Mesendoderm (in vitro differentiated cells): ENCODE results near the gene C2CD4A.

Experiments used
- DNase-seq: peaks from one replicate; pipeline ENCODE4 v3.0.0; 2013
- H2AK5ac ChIP-seq: 2 replicates; pipeline ENCODE4 v1.6.1; 2013; ENCODE audit warnings: low read length, inconsistent platforms
- H2BK120ac ChIP-seq: 2 replicates; pipeline ENCODE4 v1.6.1; 2013; ENCODE audit warnings: low read depth, mild to moderate bottlenecking, low read length, moderate library complexity, mixed read lengths
- H2BK15ac ChIP-seq: replicated peaks from 2 replicates; pipeline ENCODE4 v1.6.1; 2013; ENCODE audit warnings: low read depth, mild to moderate bottlenecking, moderate library complexity
- H2BK5ac ChIP-seq: 2 replicates; pipeline ENCODE4 v1.6.1; 2013; ENCODE audit warnings: low read length, inconsistent platforms
- H3K18ac ChIP-seq: 2 replicates; pipeline ENCODE4 v1.6.1; 2013; ENCODE audit warnings: mild to moderate bottlenecking, low read length, mixed read lengths
- H3K23ac ChIP-seq: one replicate; pipeline ENCODE4 v1.6.1; 2013; ENCODE audit warnings: low read length
- H3K27ac ChIP-seq: 2 replicates; pipeline ENCODE4 v1.5.1; 2013; ENCODE audit warnings: low read depth, mild to moderate bottlenecking, inconsistent platforms, low read length, moderate library complexity
- H3K27me3 ChIP-seq: 2 replicates; pipeline ENCODE4 v1.6.1; 2013; ENCODE audit warnings: low read length, control low read depth, mild to moderate bottlenecking, inconsistent platforms; ENCODE audit not compliant: insufficient read depth, poor library complexity
- H3K36me3 ChIP-seq: 2 replicates; pipeline ENCODE4 v1.6.1; 2013; ENCODE audit warnings: low read length, inconsistent platforms; ENCODE audit not compliant: control insufficient read depth, insufficient read depth
- H3K4ac ChIP-seq: one replicate; pipeline ENCODE4 v1.6.1; 2013; ENCODE audit warnings: low read depth, mild to moderate bottlenecking, low read length, moderate library complexity
- H3K4me1 ChIP-seq: 2 replicates; pipeline ENCODE4 v1.6.1; 2013; ENCODE audit warnings: low read depth, low read length, inconsistent platforms; ENCODE audit not compliant: control insufficient read depth
- H3K4me2 ChIP-seq: 2 replicates; pipeline ENCODE4 v1.6.1; 2013; ENCODE audit warnings: low read length
- H3K4me3 ChIP-seq: 2 replicates; pipeline ENCODE4 v1.5.1; 2013; ENCODE audit warnings: mild to moderate bottlenecking, low read length
- H3K56ac ChIP-seq: one replicate; pipeline ENCODE4 v1.6.1; 2013; ENCODE audit warnings: low read length
- H3K79me1 ChIP-seq: 2 replicates; pipeline ENCODE4 v1.6.1; 2013; ENCODE audit warnings: low read length, inconsistent platforms
- H3K79me2 ChIP-seq: 2 replicates; pipeline ENCODE4 v1.6.1; 2013; ENCODE audit warnings: mild to moderate bottlenecking, low read length; ENCODE audit not compliant: control insufficient read depth, insufficient read depth
- H3K9ac ChIP-seq: 2 replicates; pipeline ENCODE4 v1.6.1; 2013; ENCODE audit warnings: low read length, inconsistent platforms
- H4K5ac ChIP-seq: one replicate; pipeline ENCODE4 v1.6.1; 2013; ENCODE audit warnings: low read length
- H4K8ac ChIP-seq: one replicate; pipeline ENCODE4 v1.6.1; 2013; ENCODE audit warnings: low read depth, mild to moderate bottlenecking, control low read depth, low read length, moderate library complexity
- WGBS: extraction: QIAGEN DNeasy Blood & Tissue Kit; methylation state at CpG from one replicate; pipeline ENCODE4 v1.1.7; 2013; ENCODE audit warnings: low lambda C conversion rate, missing lambda C conversion rate; ENCODE audit not compliant: insufficient coverage; ENCODE audit errors: extremely low coverage; 5-methylcytosine and 5-hydroxymethylcytosine counted together

The C2CD4A gene

DNA sequence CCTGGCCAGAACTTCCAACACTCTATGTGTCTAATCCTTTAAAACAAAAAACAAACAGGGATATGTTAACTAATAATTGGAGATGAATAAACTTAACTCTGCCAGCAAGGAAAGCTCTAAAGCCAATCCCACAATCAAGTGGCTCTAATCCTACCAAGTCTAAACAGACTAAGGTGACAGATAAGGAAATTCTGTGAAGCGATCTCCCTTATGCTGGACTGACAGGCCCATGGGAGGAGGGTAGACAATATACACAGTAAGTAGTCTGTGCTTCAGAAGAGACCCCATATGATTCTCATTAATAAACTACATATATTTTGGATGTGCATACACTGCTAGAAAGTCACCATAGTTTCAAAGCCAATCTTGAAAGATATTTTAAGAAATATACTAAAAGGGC is 16.7 kb upstream of the C2CD4A start:
- H3K4ac ChIP-seq = no peak overlapping the region
- no peak overlapping the region for H2BK15ac ChIP-seq
- no peak overlapping the region for H3K4me3 ChIP-seq
- H3K4me1 ChIP-seq = no peaks in the 10 kb centered on the region
- H3K79me1 ChIP-seq = no peaks in the 10 kb centered on the region
- no peaks in the 10 kb centered on the region for H3K79me2 ChIP-seq
- H3K27me3 ChIP-seq = no peaks in the 10 kb centered on the region
- H3K23ac ChIP-seq = no peak overlapping the region
- WGBS = no CpG with 5 or more reads among the region's 1 CpG
- H3K4me2 ChIP-seq = no peak overlapping the region
- no peak overlapping the region for H4K5ac ChIP-seq
- no peak overlapping the region for H3K18ac ChIP-seq
- no peak overlapping the region for H3K27ac ChIP-seq
- H2BK120ac ChIP-seq = no peak overlapping the region
- no peak overlapping the region for H3K56ac ChIP-seq
- DNase-seq = no peak
- H3K9ac ChIP-seq = no peak overlapping the region
- no peak overlapping the region for H2AK5ac ChIP-seq
- H3K36me3 ChIP-seq = no peaks in the 10 kb centered on the region
- no peak overlapping the region for H4K8ac ChIP-seq
- no peak overlapping the region for H2BK5ac ChIP-seq

DNA sequence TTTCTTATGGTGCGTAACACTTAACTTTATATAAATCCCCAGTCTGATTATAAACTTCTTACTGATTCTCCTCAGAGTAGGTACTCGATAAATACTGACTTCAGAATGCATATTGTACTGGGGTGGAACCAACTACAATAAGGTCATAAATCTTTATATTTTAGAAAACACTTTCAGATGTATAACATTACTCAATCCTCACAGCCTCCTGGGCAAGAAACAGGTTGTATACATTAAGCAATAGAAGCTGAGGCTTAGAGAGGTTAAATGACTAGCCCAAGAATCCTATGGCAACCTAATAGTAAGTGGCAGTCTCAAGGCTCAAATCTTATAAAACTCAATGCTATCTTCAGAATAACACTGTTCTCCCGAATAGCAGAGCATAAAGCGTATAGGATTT is 15.6 kb upstream of the C2CD4A start:
- Histone ChIP-seq H3K23ac (no peak overlapping the region), H4K8ac (no peak overlapping the region), H3K79me2 (no peaks in the 10 kb centered on the region), H3K4me3 (no peak overlapping the region), H3K27me3 (no peaks in the 10 kb centered on the region), H4K5ac (no peak overlapping the region), H2AK5ac (no peak overlapping the region), H2BK120ac (no peak overlapping the region), H3K79me1 (no peaks in the 10 kb centered on the region), H3K27ac (no peak overlapping the region), H2BK15ac (no peak overlapping the region), H2BK5ac (no peak overlapping the region), H3K36me3 (no peaks in the 10 kb centered on the region), H3K9ac (no peak overlapping the region), H3K4me1 (no peaks in the 10 kb centered on the region), H3K4ac (no peak overlapping the region), H3K56ac (no peak overlapping the region), H3K4me2 (no peak overlapping the region), H3K18ac (no peak overlapping the region)
- WGBS = no CpG with 5 or more reads among the region's 4 CpGs
- no peak for DNase-seq

DNA sequence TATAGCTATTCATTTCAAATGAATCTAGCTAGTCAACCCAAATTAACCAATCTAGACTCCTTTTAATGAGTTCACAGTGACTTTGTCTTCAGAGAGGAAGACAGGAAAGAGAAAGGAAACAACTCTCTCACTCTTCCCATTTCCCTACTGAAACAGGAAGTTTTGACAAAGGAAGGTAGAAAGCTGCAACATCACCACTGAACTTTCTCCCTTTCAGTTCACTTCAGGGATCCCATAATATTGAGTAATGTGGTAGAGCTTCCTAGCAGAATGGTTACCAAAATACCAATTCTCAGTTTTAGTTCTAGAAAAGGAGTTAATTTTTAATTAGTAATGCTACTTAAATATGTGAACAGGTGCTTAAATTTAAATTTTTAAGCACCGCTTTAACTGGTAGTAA is 14.1 kb upstream of the C2CD4A start:
- H3K56ac ChIP-seq = no peak overlapping the region
- DNase-seq = no peak
- H4K8ac ChIP-seq = no peak overlapping the region
- H3K27ac ChIP-seq = no peak overlapping the region
- H3K4me1 ChIP-seq = no peaks in the 10 kb centered on the region
- H2AK5ac ChIP-seq = no peak overlapping the region
- H3K9ac ChIP-seq = no peak overlapping the region
- H3K23ac ChIP-seq = no peak overlapping the region
- no peaks in the 10 kb centered on the region for H3K79me1 ChIP-seq
- no peak overlapping the region for H4K5ac ChIP-seq
- no peak overlapping the region for H3K4me3 ChIP-seq
- H2BK15ac ChIP-seq = no peak overlapping the region
- no peaks in the 10 kb centered on the region for H3K36me3 ChIP-seq
- no peak overlapping the region for H2BK5ac ChIP-seq
- H3K79me2 ChIP-seq = no peaks in the 10 kb centered on the region
- WGBS = no CpG with 5 or more reads among the region's 1 CpG
- no peaks in the 10 kb centered on the region for H3K27me3 ChIP-seq
- no peak overlapping the region for H3K4ac ChIP-seq
- H2BK120ac ChIP-seq = no peak overlapping the region
- no peak overlapping the region for H3K18ac ChIP-seq
- no peak overlapping the region for H3K4me2 ChIP-seq

DNA sequence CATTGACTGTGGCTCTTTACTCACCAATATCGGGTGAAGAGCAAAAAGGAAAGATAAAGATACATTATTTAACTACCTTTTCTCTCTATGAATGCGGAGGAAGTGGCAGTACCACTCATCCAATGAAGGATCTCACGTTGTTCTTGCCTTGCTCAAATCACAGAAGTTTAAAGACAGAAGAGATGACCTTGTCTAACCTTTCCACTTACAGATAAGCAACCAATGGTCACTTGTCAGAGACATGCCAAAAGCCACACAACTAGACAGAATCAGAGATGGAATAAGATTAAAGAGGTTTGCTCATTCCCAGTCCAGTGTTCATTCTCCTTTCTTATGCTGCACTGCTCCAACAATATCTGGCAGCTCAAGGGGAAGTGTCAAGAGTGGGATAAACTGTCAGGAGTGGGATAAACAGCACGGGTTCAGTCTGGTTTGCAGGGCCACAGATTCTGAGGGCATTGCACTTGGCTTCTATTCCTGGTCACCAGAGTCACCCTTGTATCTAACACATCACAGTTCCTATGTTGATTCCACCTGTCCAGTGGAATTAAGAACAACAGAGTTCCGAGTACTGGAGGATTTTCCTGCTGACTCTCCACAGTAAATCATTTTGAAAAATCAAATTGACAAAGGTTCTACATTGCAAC is 13.2 kb upstream of the C2CD4A start:
- Histone ChIP-seq H3K79me2 (no peaks in the 10 kb centered on the region), H3K9ac (no peak overlapping the region), H3K4me1 (no peaks in the 10 kb centered on the region), H3K4me3 (no peak overlapping the region), H4K5ac (no peak overlapping the region), H4K8ac (no peak overlapping the region), H2BK15ac (no peak overlapping the region), H3K18ac (no peak overlapping the region), H3K56ac (no peak overlapping the region), H3K4me2 (no peak overlapping the region), H3K23ac (no peak overlapping the region), H2AK5ac (no peak overlapping the region), H3K27ac (no peak overlapping the region), H3K36me3 (no peaks in the 10 kb centered on the region), H2BK120ac (no peak overlapping the region), H3K4ac (no peak overlapping the region), H3K79me1 (no peaks in the 10 kb centered on the region), H3K27me3 (no peaks in the 10 kb centered on the region), H2BK5ac (no peak overlapping the region)
- WGBS = no CpG with 5 or more reads among the region's 5 CpGs
- DNase-seq = no peak

DNA sequence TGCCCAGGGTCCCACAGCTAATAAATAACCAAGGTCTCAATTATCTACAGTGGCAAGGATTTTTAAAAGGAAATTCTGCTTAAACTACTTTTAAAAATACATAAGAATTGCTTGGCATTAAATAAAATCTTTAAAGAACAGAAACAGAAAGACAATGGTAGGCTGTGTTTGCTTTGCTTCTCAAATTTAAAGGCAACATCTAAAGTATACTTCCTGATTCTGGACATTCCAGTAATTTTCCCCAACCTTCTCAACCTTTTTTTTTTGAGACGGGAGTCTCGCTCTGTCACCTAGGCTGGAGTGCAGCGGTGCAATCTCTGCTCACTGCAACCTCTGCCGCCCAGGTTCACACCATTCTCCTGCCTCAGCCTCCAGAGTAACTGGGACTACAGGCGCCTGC is 11.8 kb upstream of the C2CD4A start:
- Histone ChIP-seq H3K36me3 (no peaks in the 10 kb centered on the region), H3K4me2 (no peak overlapping the region), H3K18ac (no peak overlapping the region), H3K27ac (no peak overlapping the region), H3K79me1 (no peaks in the 10 kb centered on the region), H3K79me2 (no peaks in the 10 kb centered on the region), H3K4me1 (no peaks in the 10 kb centered on the region), H3K23ac (no peak overlapping the region), H2BK120ac (no peak overlapping the region), H3K56ac (no peak overlapping the region), H4K8ac (no peak overlapping the region), H4K5ac (no peak overlapping the region), H2BK15ac (no peak overlapping the region), H2BK5ac (no peak overlapping the region), H3K27me3 (peaks cover 5% of the 10 kb centered on the region), H3K4ac (no peak overlapping the region), H3K4me3 (no peak overlapping the region), H2AK5ac (no peak overlapping the region), H3K9ac (no peak overlapping the region)
- DNase-seq = no peak
- no CpG with 5 or more reads among the region's 5 CpGs for WGBS

DNA sequence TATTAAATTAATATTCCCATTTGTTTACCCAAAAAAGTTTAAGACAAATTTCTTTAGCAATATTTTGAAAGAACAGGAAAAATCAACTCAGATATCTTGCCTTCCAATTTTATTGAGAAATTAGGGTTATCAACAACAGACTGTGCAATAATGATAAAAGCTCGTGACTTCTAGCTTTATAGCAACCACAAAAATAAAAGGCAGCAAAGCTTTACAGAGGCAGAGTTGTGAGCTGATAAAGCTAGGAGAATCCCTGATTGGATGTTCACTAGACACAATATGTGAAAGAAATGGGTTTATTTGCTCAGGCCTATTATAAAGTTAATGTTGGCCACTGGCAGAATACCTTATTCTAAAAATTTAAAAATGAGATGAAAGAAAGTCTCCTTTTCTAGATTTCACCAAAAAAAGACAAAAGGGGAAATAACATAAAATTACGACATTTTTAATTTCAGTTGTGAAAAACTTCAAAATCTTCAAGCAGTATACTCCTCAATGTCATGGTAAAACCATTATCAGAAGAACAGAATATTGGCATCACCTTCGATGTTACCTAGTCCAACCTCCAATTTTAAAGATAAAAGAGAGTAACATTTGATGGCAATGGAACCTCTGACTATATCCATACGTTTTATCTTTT is 9.3 kb upstream of the C2CD4A start:
- Histone ChIP-seq H3K18ac (no peak overlapping the region), H3K27ac (no peak overlapping the region)

More for the DNA sequence above, 9.3 kb upstream of the C2CD4A start:
- H3K36me3 ChIP-seq = no peaks in the 10 kb centered on the region
- no peaks in the 10 kb centered on the region for H3K79me2 ChIP-seq
- H2AK5ac ChIP-seq = no peak overlapping the region
- peaks cover 7% of the 10 kb centered on the region for H3K27me3 ChIP-seq
- H4K8ac ChIP-seq = no peak overlapping the region
- DNase-seq = no peak
- no peak overlapping the region for H3K9ac ChIP-seq
- no peak overlapping the region for H3K56ac ChIP-seq
- no peak overlapping the region for H2BK5ac ChIP-seq
- WGBS = no CpG with 5 or more reads among the region's 4 CpGs
- no peaks in the 10 kb centered on the region for H3K79me1 ChIP-seq
- no peak overlapping the region for H3K4ac ChIP-seq
- no peak overlapping the region for H2BK15ac ChIP-seq
- no peak overlapping the region for H3K4me3 ChIP-seq
- H3K4me2 ChIP-seq = no peak overlapping the region
- H3K4me1 ChIP-seq = no peaks in the 10 kb centered on the region
- no peak overlapping the region for H3K23ac ChIP-seq
- H2BK120ac ChIP-seq = no peak overlapping the region
- H4K5ac ChIP-seq = no peak overlapping the region
